ENCODE results near the gene BLVRB.

BLVRB gene

DNA sequence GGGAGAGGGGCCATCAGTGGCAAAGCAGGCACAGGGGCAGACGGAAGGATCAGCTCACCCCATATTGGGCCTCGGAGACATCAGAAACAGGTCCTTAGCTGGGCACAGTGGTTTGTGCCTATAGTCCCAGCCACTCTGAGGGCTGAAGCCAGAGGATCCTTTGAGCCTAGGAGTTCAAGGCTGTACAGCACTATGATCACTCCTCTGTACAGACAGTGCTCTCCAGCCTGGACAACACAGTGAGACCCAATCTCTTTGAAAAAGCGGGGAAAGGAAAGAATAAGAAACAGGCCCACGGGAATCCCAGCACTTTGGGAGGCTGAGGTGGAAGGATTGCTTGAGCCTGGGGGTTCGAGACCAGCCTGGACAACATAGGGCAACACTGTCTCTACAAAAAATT lies 45.8 kb downstream of the BLVRB start:
- Histone ChIP-seq H3K4me2 (ENCODE audit: low read length) (no peak overlapping the region), H2AFZ (ENCODE audit: low read length) (no peak overlapping the region), H3K36me3 (ENCODE audit: insufficient read depth, low read length) (peaks cover 9% of the 10 kb centered on the region), H3F3A (ENCODE audit: insufficient read depth, low read length) (no peaks in the 10 kb centered on the region), H3K79me2 (ENCODE audit: insufficient read depth, low read length) (peaks cover 4% of the 10 kb centered on the region; the same call in 1 of the 2 replicates), H3K9ac (ENCODE audit: low read length) (no peak overlapping the region), H3K27ac (ENCODE audit: low read depth, low read length, poor library complexity, severe bottlenecking) (no peak overlapping the region), H3K9me3 (ENCODE audit: low read length) (no peaks in the 10 kb centered on the region), H3K4me1 (ENCODE audit: insufficient read depth, low read length, severe bottlenecking) (peaks cover 28% of the 10 kb centered on the region), H4K20me1 (ENCODE audit: insufficient read depth, low read length) (no peaks in the 10 kb centered on the region), H3K9me2 (ENCODE audit: low read depth, low read length) (no peaks in the 10 kb centered on the region), H3K4me3 (ENCODE audit: low read depth, low read length, poor library complexity, severe bottlenecking) (no peak overlapping the region), H3K27me3 (ENCODE audit: insufficient read depth, low read length) (no peaks in the 10 kb centered on the region)
- no peak for TF ChIP-seq EZH2 (IDR thresholded peaks at IDR 0.05; ENCODE audit: borderline replicate concordance, low read length)
- TF ChIP-seq, protein P1, sequence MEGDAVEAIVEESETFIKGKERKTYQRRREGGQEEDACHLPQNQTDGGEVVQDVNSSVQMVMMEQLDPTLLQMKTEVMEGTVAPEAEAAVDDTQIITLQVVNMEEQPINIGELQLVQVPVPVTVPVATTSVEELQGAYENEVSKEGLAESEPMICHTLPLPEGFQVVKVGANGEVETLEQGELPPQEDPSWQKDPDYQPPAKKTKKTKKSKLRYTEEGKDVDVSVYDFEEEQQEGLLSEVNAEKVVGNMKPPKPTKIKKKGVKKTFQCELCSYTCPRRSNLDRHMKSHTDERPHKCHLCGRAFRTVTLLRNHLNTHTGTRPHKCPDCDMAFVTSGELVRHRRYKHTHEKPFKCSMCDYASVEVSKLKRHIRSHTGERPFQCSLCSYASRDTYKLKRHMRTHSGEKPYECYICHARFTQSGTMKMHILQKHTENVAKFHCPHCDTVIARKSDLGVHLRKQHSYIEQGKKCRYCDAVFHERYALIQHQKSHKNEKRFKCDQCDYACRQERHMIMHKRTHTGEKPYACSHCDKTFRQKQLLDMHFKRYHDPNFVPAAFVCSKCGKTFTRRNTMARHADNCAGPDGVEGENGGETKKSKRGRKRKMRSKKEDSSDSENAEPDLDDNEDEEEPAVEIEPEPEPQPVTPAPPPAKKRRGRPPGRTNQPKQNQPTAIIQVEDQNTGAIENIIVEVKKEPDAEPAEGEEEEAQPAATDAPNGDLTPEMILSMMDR (IDR thresholded peaks at IDR 0.05; ENCODE audit: low read length), result no peak

DNA sequence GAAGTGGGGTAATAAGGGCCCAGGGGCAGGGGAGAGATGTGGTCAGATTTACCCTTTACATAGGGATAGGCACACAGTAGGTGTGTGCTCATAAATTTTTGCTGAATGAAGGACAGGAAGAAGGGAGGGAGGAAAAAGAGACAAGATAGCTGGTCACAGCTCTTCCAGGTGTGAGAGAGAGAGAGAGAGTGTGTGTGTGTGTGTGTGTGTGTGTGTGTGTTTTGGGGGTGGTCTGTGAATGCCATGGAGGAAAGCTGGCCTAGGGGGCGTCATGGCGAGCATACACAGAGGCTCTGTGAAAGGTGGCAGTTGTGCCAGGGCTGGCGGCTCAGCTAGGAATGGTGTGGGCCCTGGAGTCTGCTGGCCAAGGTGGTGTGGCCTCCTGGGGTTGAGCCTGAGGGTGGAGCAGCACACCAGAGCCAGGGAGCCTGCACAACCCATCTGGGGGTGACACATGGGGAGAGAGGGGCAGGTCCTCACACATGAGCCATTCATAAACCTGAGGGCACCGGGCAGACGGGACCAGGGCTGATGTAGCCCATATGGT lies 46.4 kb downstream of the BLVRB start:
- no peaks in the 10 kb centered on the region for H3K9me2 ChIP-seq (ENCODE audit: low read depth, low read length)
- no peak overlapping the region for H3K4me3 ChIP-seq (ENCODE audit: low read depth, low read length, poor library complexity, severe bottlenecking)
- H3K36me3 ChIP-seq (ENCODE audit: insufficient read depth, low read length), result peaks cover 9% of the 10 kb centered on the region
- no peaks in the 10 kb centered on the region for H4K20me1 ChIP-seq (ENCODE audit: insufficient read depth, low read length)
- H3K79me2 ChIP-seq (ENCODE audit: insufficient read depth, low read length), result no peaks in the 10 kb centered on the region
- H3F3A ChIP-seq (ENCODE audit: insufficient read depth, low read length), result no peaks in the 10 kb centered on the region
- peaks cover 24% of the 10 kb centered on the region for H3K4me1 ChIP-seq (ENCODE audit: insufficient read depth, low read length, severe bottlenecking)
- no peak overlapping the region for H3K9ac ChIP-seq (ENCODE audit: low read length)
- H3K27ac ChIP-seq (ENCODE audit: low read depth, low read length, poor library complexity, severe bottlenecking), result peak overlapping the region; percentile 20
- no peaks in the 10 kb centered on the region for H3K27me3 ChIP-seq (ENCODE audit: insufficient read depth, low read length)
- TF ChIP-seq EZH2 (IDR thresholded peaks at IDR 0.05; ENCODE audit: borderline replicate concordance, low read length), result no peak
- TF ChIP-seq, protein P1 (IDR thresholded peaks at IDR 0.05; ENCODE audit: low read length), result no peak
- H3K9me3 ChIP-seq (ENCODE audit: low read length), result no peaks in the 10 kb centered on the region
- H3K4me2 ChIP-seq (ENCODE audit: low read length), result no peak overlapping the region
- no peak overlapping the region for H2AFZ ChIP-seq (ENCODE audit: low read length)

DNA sequence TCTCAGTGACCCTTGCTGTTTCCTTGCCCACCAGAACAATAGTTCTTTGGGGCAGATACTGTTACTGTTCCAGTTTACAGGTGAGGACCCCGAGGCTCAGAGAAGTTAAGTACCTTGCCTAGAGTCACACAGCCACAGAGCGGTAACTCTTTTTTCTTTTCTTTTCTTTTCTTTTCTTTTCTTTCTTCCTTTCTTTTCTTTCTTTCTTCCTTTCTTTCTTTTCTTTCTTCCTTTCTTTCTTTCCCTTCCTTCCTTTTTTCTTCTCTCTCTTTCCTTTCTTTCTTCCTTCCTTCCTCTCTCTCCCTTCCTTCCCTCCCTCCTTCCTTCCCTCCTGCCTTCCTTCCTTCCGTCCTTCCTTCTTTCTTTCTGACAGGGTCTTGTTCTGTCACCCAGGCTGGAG lies 47.5 kb downstream of the BLVRB start:
- Histone ChIP-seq H3K9me2 (ENCODE audit: low read depth, low read length) (no peaks in the 10 kb centered on the region), H3K79me2 (ENCODE audit: insufficient read depth, low read length) (no peaks in the 10 kb centered on the region), H3K36me3 (ENCODE audit: insufficient read depth, low read length) (peaks cover 9% of the 10 kb centered on the region), H4K20me1 (ENCODE audit: insufficient read depth, low read length) (no peaks in the 10 kb centered on the region), H3K4me3 (ENCODE audit: low read depth, low read length, poor library complexity, severe bottlenecking) (no peak overlapping the region), H3K4me1 (ENCODE audit: insufficient read depth, low read length, severe bottlenecking) (peaks cover 35% of the 10 kb centered on the region), H3K27ac (ENCODE audit: low read depth, low read length, poor library complexity, severe bottlenecking) (peak overlapping the region; percentile 74), H2AFZ (ENCODE audit: low read length) (no peak overlapping the region), H3F3A (ENCODE audit: insufficient read depth, low read length) (no peaks in the 10 kb centered on the region), H3K27me3 (ENCODE audit: insufficient read depth, low read length) (no peaks in the 10 kb centered on the region), H3K4me2 (ENCODE audit: low read length) (no peak overlapping the region), H3K9me3 (ENCODE audit: low read length) (no peaks in the 10 kb centered on the region), H3K9ac (ENCODE audit: low read length) (no peak overlapping the region)
- TF ChIP-seq, protein P1 (IDR thresholded peaks at IDR 0.05; ENCODE audit: low read length), result no peak
- TF ChIP-seq EZH2 (IDR thresholded peaks at IDR 0.05; ENCODE audit: borderline replicate concordance, low read length), result no peak

All from OCI-LY1 (cell line).